ENCODE results near the gene LAPTM5.

DNA sequence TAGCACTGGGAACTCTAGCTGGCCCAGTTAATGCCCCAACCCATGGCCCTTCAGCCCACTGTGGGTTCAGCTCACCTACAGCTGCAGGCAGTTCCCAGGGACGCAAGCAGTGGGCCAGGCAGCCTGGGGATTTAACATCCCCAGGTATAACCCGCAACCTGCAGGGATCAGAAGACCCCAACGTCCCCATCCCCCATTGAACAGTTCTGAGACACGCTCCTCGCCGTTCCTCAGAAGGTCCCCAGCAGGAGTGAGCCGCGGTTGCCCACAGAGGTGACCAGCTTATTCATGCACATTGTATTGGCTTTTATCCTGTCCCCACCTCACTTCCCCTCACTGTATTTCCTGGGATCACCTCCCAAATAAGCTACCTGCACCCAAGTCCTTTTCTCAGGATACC lies 29.2 kb downstream of the LAPTM5 start:
- TF ChIP-seq FOXK2 (IDR thresholded peaks at IDR 0.05), result no peak
- no peak for TF ChIP-seq TARDBP (IDR thresholded peaks at IDR 0.05)
- no peak for TF ChIP-seq FOXA1 (IDR thresholded peaks at IDR 0.05)
- no peak for TF ChIP-seq SUZ12 (IDR thresholded peaks at IDR 0.05)
- TF ChIP-seq HDGF (IDR thresholded peaks at IDR 0.05; ENCODE audit: borderline replicate concordance), result no peak
- TF ChIP-seq, protein P1, sequence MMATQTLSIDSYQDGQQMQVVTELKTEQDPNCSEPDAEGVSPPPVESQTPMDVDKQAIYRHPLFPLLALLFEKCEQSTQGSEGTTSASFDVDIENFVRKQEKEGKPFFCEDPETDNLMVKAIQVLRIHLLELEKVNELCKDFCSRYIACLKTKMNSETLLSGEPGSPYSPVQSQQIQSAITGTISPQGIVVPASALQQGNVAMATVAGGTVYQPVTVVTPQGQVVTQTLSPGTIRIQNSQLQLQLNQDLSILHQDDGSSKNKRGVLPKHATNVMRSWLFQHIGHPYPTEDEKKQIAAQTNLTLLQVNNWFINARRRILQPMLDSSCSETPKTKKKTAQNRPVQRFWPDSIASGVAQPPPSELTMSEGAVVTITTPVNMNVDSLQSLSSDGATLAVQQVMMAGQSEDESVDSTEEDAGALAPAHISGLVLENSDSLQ (IDR thresholded peaks at IDR 0.05), result no peak
- TF ChIP-seq SP1 (IDR thresholded peaks at IDR 0.05), result no peak
- no peak for TF ChIP-seq ARNT (IDR thresholded peaks at IDR 0.05)

Measured in HEK293T (cell line).